A204.1 (cell line): ENCODE results near the gene RANGAP1.

Source experiments
- FAIRE-seq: peaks from 2 replicates; lab custom pipeline; 2012; peaks lifted over from hg19 to GRCh38; lab: Jason Lieb, UNC

RANGAP1 gene

GRCh38 chr22:41197038-41197972 is 88.7 kb downstream of the RANGAP1 start:
- no peak for FAIRE-seq
